Kasumi-1 (cell line): ENCODE results near the gene ANXA11.

ENCODE experiments used
- DNase-seq, 2 experiments: peaks; one replicate each; lab custom pipeline; 2025; lab: John Stamatoyannopoulos, UW

Gene ANXA11

DNA sequence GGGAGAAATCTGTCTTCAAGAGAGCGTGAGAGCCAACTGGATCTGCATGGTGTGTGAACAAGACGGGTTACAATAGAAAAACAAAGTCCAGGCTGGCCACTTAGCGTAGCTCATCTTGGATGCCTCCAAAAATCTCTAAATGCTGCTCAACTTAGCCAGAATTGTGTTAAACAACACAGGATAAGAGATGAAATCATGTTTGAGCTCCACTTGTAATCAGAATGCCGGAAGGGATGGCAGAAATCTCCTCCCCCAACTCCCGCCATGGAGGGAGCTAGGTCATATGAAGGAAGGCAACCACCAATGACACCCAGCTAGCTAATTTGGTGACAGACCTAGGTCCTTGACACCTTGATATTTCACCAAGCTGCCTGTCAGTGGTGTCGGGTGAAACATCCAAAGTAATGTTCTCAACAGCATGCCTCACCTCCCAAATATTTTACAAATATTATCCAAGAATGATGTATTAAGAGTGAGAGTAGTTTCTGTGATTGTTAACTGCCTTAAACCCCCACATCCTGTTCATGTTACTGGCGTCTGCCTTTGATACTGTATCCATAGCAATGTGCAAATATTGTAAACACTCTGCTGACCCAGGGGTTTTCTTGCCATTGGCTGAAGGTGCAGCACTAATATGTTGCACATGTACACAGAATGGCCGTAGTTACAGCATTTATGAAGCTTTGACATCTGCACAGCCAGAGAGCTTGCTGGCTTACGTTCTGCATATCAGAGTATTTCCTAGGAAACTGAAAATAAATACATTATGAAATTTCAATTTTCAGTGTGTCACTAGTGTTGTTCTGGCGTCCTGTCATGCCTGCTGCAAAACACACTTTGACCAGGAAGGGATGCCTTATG, 101.0 kb downstream of the ANXA11 start:
- no peak for DNase-seq
